ENCODE measurements around the gene TFDP3.

The TFDP3 gene

GRCh38 chrX:133218329-133218728, at the start of gene TFDP3:
Gene TFDP3, minus strand, starts transcription at chrX:133218354. Its CDS starts 95 bp downstream, at chrX:133218259.
- no peak for DNase-seq (ENCODE audit: low read depth)

GRCh38 chrX:133267621-133268020, 49.5 kb upstream of the TFDP3 start:
- DNase-seq (ENCODE audit: low read depth) = no peak

- DNase-seq (ENCODE audit: low read depth) = no peak
Measured at GRCh38 chrX:133265331-133265730, 47.2 kb upstream of the TFDP3 start.

GRCh38 chrX:133258481-133258880, 40.3 kb upstream of the TFDP3 start:
- no peak for DNase-seq (ENCODE audit: low read depth)

- DNase-seq (ENCODE audit: low read depth) = no peak
Measured at GRCh38 chrX:133254666-133255065, 36.5 kb upstream of the TFDP3 start.

GRCh38 chrX:133251204-133251603, 33.0 kb upstream of the TFDP3 start:
- no peak for DNase-seq (ENCODE audit: low read depth)

GRCh38 chrX:133250184-133251100, 32.3 kb upstream of the TFDP3 start:
- DNase-seq (ENCODE audit: low read depth) = no peak

- DNase-seq (ENCODE audit: low read depth) = no peak
Measured at GRCh38 chrX:133249266-133250058, 31.3 kb upstream of the TFDP3 start.

GRCh38 chrX:133248177-133248576, 30.0 kb upstream of the TFDP3 start:
- DNase-seq (ENCODE audit: low read depth) = no peak

- no peak for DNase-seq (ENCODE audit: low read depth)
Measured at GRCh38 chrX:133246921-133247320, 28.8 kb upstream of the TFDP3 start.

GRCh38 chrX:133235830-133236229, 17.7 kb upstream of the TFDP3 start:
- DNase-seq (ENCODE audit: low read depth) = no peak

GRCh38 chrX:133232331-133232730, 14.2 kb upstream of the TFDP3 start:
- no peak for DNase-seq (ENCODE audit: low read depth)

- no peak for DNase-seq (ENCODE audit: low read depth)
Measured at GRCh38 chrX:133229361-133229760, 11.2 kb upstream of the TFDP3 start.

GRCh38 chrX:133215747-133216146, 2.4 kb downstream of the TFDP3 start:
- DNase-seq (ENCODE audit: low read depth) = no peak

- no peak for DNase-seq (ENCODE audit: low read depth)
Measured at GRCh38 chrX:133215017-133215416, 3.1 kb downstream of the TFDP3 start.

GRCh38 chrX:133214301-133214700, 3.9 kb downstream of the TFDP3 start:
- no peak for DNase-seq (ENCODE audit: low read depth)

- DNase-seq (ENCODE audit: low read depth) = no peak
Measured at GRCh38 chrX:133213117-133213516, 5.0 kb downstream of the TFDP3 start.

- DNase-seq (ENCODE audit: low read depth) = no peak
Measured at GRCh38 chrX:133207751-133208150, 10.4 kb downstream of the TFDP3 start.

- no peak for DNase-seq (ENCODE audit: low read depth)
Measured at GRCh38 chrX:133191739-133192039, 26.5 kb downstream of the TFDP3 start.

- no peak for DNase-seq (ENCODE audit: low read depth)
Measured at GRCh38 chrX:133190877-133191738, 27.0 kb downstream of the TFDP3 start.

GRCh38 chrX:133189195-133189594, 29.0 kb downstream of the TFDP3 start:
- DNase-seq (ENCODE audit: low read depth) = no peak

- no peak for DNase-seq (ENCODE audit: low read depth)
Measured at GRCh38 chrX:133188631-133189030, 29.5 kb downstream of the TFDP3 start.
